Endothelial cell of umbilical vein (primary cell): ENCODE results near the gene PDGFRB. TPM values are rescaled to one million over a fixed set of nuclear protein-coding genes. Genes with fewer than 3 reads are reported as not detected.

Source experiments
- BruUV-seq: library from RNA; stranded (reverse); fragments of 400-500 nt; replicated peaks from 2 replicates; lab custom pipeline; 2021; lab: Mats Ljungman, UMichigan
- CTCF ChIA-PET: fragments of 300-600, 350-600 bp; sonication (Branson Sonifier 250); formaldehyde crosslinking; loops from one replicate; lab custom pipeline; 2021; ENCODE audit warnings: antibody characterized with exemption, inconsistent platforms; lab: Charles Lee
- POLR2A ChIA-PET: fragments of 300-600, 350-600 bp; sonication (Branson Sonifier 250); formaldehyde crosslinking; loops from one replicate; lab custom pipeline; 2021; ENCODE audit warnings: antibody characterized with exemption, inconsistent platforms; lab: Charles Lee
- DNase-seq: peaks from one replicate; pipeline ENCODE4 v3.0.0-alpha.2; 2011; ENCODE audit warnings: low read depth, low spot score
- FAIRE-seq: peaks from 2 replicates; lab custom pipeline; 2011; peaks lifted over from hg19 to GRCh38; lab: Jason Lieb, UNC
- H2AFZ ChIP-seq: 2 replicates; pipeline ENCODE4 v1.6.0; 2012; ENCODE audit warnings: low read depth, low read length, control low read depth, inconsistent platforms
- H3K27ac ChIP-seq: 2 replicates; pipeline ENCODE4 v1.5.1; 2011; ENCODE audit warnings: low read depth, mild to moderate bottlenecking, control low read depth, low read length, moderate library complexity; ENCODE audit not compliant: insufficient read depth
- H3K27me3 ChIP-seq, 2 experiments: 2 replicates each; pipeline versions ENCODE4 v1.6.0 to v1.6.1; 2011; ENCODE audit warnings: low read length in 2 of 2, mixed read lengths in 1 of 2; ENCODE audit not compliant: control insufficient read depth in 2 of 2, insufficient read depth in 2 of 2
- H3K36me3 ChIP-seq, 2 experiments: 2 replicates in 1 of 2; 3 replicates in 1 of 2; pipeline ENCODE4 v1.5.1; 2011; ENCODE audit warnings: low read length in 2 of 2, mild to moderate bottlenecking in 1 of 2, moderate library complexity in 1 of 2; ENCODE audit not compliant: control insufficient read depth in 2 of 2, insufficient read depth in 2 of 2; ENCODE audit errors: extremely low read depth in 1 of 2
- H3K4me1 ChIP-seq: 3 replicates; pipeline ENCODE4 v1.5.1; 2011; ENCODE audit warnings: mild to moderate bottlenecking, low read length; ENCODE audit not compliant: control insufficient read depth, insufficient read depth; ENCODE audit errors: extremely low read depth
- H3K4me2 ChIP-seq: 2 replicates; pipeline ENCODE4 v1.6.1; 2011; ENCODE audit warnings: low read length, control low read depth, mixed read lengths; ENCODE audit not compliant: insufficient read depth
- H3K4me3 ChIP-seq, 3 experiments: fragments of 200-600 bp in 1 of 3; sonication (generic), shearing (Covaris generic) in 1 of 3; replicated peaks in 1 of 3; 2 replicates each; pipeline ENCODE4 v1.5.1; 2011 to 2016; ENCODE audit warnings: control low read depth in 3 of 3, low read length in 3 of 3, mild to moderate bottlenecking in 2 of 3, inconsistent platforms in 1 of 3, low read depth in 1 of 3, moderate library complexity in 1 of 3; ENCODE audit not compliant: insufficient read depth in 1 of 3
- H3K79me2 ChIP-seq: 2 replicates; pipeline ENCODE4 v1.6.0; 2012; ENCODE audit warnings: low read length, inconsistent platforms; ENCODE audit not compliant: control insufficient read depth, insufficient read depth
- H3K9ac ChIP-seq: replicated peaks from 2 replicates; pipeline ENCODE3; 2011; ENCODE audit warnings: low read length, control low read depth; ENCODE audit not compliant: insufficient read depth; ENCODE audit errors: extremely low read depth
- H3K9me1 ChIP-seq: replicated peaks from 3 replicates; pipeline ENCODE4 v1.6.0; 2011; ENCODE audit warnings: mild to moderate bottlenecking, low read length; ENCODE audit not compliant: control insufficient read depth, insufficient read depth; ENCODE audit errors: extremely low read depth
- H3K9me3 ChIP-seq: replicated peaks from 2 replicates; pipeline ENCODE4 v1.5.1; 2012; ENCODE audit warnings: low read length, inconsistent platforms; ENCODE audit not compliant: control insufficient read depth, insufficient read depth
- H4K20me1 ChIP-seq: replicated peaks from 2 replicates; pipeline ENCODE3; 2011; ENCODE audit warnings: mild to moderate bottlenecking, low read length; ENCODE audit not compliant: control insufficient read depth, insufficient read depth; ENCODE audit errors: extremely low read depth
- CTCF ChIP-seq, 2 donors: IDR thresholded peaks; 1 replicate in 1 of 2; 2 replicates in 1 of 2; pipeline ENCODE4 v1.5.1; 2011; ENCODE audit warnings: low read length in 2 of 2, mild to moderate bottlenecking in 2 of 2, moderate library complexity in 2 of 2, control low read depth in 1 of 2, inconsistent platforms in 1 of 2, low read depth in 1 of 2; ENCODE audit not compliant: insufficient read depth in 1 of 2; ENCODE audit errors: extremely low read depth in 1 of 2
- EZH2 ChIP-seq: IDR thresholded peaks from 2 replicates; pipeline ENCODE4 v1.6.1; 2012; ENCODE audit warnings: borderline replicate concordance, low read depth, mild to moderate bottlenecking, moderate library complexity, low read length, inconsistent platforms; ENCODE audit not compliant: severe bottlenecking
- dilution Hi-C: fragments of 300-500 bp; cut with MboI; formaldehyde crosslinking; loops from one replicate; pipeline ENCODE4 v1.15.0; 2019; ENCODE audit warnings: low sequenced_read_pairs; ENCODE audit not compliant: extremely low pct_ligation_motif_present
- intact Hi-C: fragments of 100-400 bp; cut with micrococcal nuclease; formaldehyde crosslinking; loops from one replicate; pipeline ENCODE4 v1.10.0; 2022
- polyA plus RNA-seq, 4 experiments: library from polyadenylated mRNA; depleted of rRNA in 3 of 4; stranded (reverse) in 3 of 4; unstranded in 1 of 4; fragments of >200 nt; gene quantifications; 2 replicates each; pipeline versions ENCODE4 v1.2.1 to v1.2.3, GENCODE V29; 2011 to 2012; ENCODE audit warnings: missing spikeins in 1 of 4
- total RNA-seq: library from RNA; stranded (reverse); gene quantifications from 2 replicates; pipeline ENCODE4 v1.2.3, GENCODE V29; 2021

Gene PDGFRB
- total and polyA plus RNA-seq, 2 donors (not counting 3 experiments of a cell fraction or from before 2014, with no cell fraction given), result 1.4 to 1.7 TPM

GRCh38 chr5:150122536-150123481, 32.8 kb downstream of the PDGFRB start:
- no peak overlapping the region for H3K4me2 ChIP-seq
- peaks cover 9% of the 10 kb centered on the region for H3K4me1 ChIP-seq
- DNase-seq (no peak), FAIRE-seq (no peak)
- intact Hi-C loops, result no loop called here
- H3K9me1 ChIP-seq, result no peaks in the 10 kb centered on the region
- no peaks in the 10 kb centered on the region for H4K20me1 ChIP-seq
- no peak overlapping the region for H3K27ac ChIP-seq
- no peak overlapping the region for H3K9ac ChIP-seq
- ChIA-PET POLR2A (no interaction called here), CTCF (interaction anchor here (0.7 to 1.7 kb wide), 7 partner anchors 9 to 289 kb away, joined by 3 to 6 read pairs (median 3); no protein-coding TSS in a partner anchor)
- H3K79me2 ChIP-seq, result no peaks in the 10 kb centered on the region
- no peaks in the 10 kb centered on the region for H3K27me3 ChIP-seq
- TF ChIP-seq CTCF (IDR thresholded peaks at IDR 0.05; ENCODE audit: extremely low read depth in 1 of 2, insufficient read depth in 1 of 2, low read depth in 1 of 2, low read length in 2 of 2), result no peak
- BruUV-seq, result no TSS peak
- H3K36me3 ChIP-seq, result no peaks in the 10 kb centered on the region
- dilution Hi-C loops, result no loop called here
- H3K9me3 ChIP-seq, result no peaks in the 10 kb centered on the region
- no peak overlapping the region for H2AFZ ChIP-seq
- no peak overlapping the region for H3K4me3 ChIP-seq

- no TSS peak for BruUV-seq
- H3K9me3 ChIP-seq, result no peaks in the 10 kb centered on the region
- H3K27me3 ChIP-seq, result no peaks in the 10 kb centered on the region
- H3K4me2 ChIP-seq, result no peak overlapping the region
- H3K27ac ChIP-seq, result no peak overlapping the region
- FAIRE-seq (no peak), DNase-seq (no peak)
- no peaks in the 10 kb centered on the region for H4K20me1 ChIP-seq
- CTCF ChIA-PET, result interaction anchor here (0.7 to 1.7 kb wide), 5 partner anchors 10 to 288 kb away, joined by 3 to 6 read pairs (median 4); no protein-coding TSS in a partner anchor
- H3K4me1 ChIP-seq, result peaks cover 9% of the 10 kb centered on the region
- H2AFZ ChIP-seq, result no peak overlapping the region
- dilution Hi-C loops (no loop called here), intact Hi-C loops (no loop called here)
- H3K36me3 ChIP-seq, result no peaks in the 10 kb centered on the region
- H3K9ac ChIP-seq, result no peak overlapping the region
- H3K79me2 ChIP-seq, result no peaks in the 10 kb centered on the region
- no peak overlapping the region for H3K4me3 ChIP-seq
- peak in 1 of 2 donors; percentile 15 for TF ChIP-seq CTCF (IDR thresholded peaks at IDR 0.05; ENCODE audit: extremely low read depth in 1 of 2, insufficient read depth in 1 of 2, low read depth in 1 of 2, low read length in 2 of 2)
- TF ChIP-seq EZH2, result no peak
- no peaks in the 10 kb centered on the region for H3K9me1 ChIP-seq
- POLR2A ChIA-PET, result no interaction called here
Observed at GRCh38 chr5:150122158-150122510, 33.5 kb downstream of the PDGFRB start.
